NB4 (cell line): ENCODE measurements around the gene EML4.

Experiments
- CTCF ChIP-seq: IDR thresholded peaks from one replicate; pipeline ENCODE4 v1.5.1; 2012; ENCODE audit warnings: low read depth, low read length
- MYC ChIP-seq: IDR thresholded peaks from 2 replicates; pipeline ENCODE4 v1.6.1; 2011; ENCODE audit warnings: low read depth, low read length
- POLR2A ChIP-seq: IDR thresholded peaks from 2 replicates; pipeline ENCODE4 v1.6.1; 2011; ENCODE audit warnings: mild to moderate bottlenecking; ENCODE audit not compliant: insufficient read length; ENCODE audit errors: extremely low read depth

- TF ChIP-seq CTCF (no peak), POLR2A (no peak), MYC (no peak)
Observed at GRCh38 chr2:42289222-42289621, 120.1 kb downstream of the EML4 start.
